Endothelial cell of umbilical vein (primary cell): Measurements from ENCODE around the gene VSIG1.

Experiments
- EZH2 ChIP-seq: IDR thresholded peaks from 2 replicates; pipeline ENCODE4 v1.6.1; 2012; ENCODE audit warnings: borderline replicate concordance, low read depth, mild to moderate bottlenecking, moderate library complexity, low read length, inconsistent platforms; ENCODE audit not compliant: severe bottlenecking
- FOS ChIP-seq: IDR thresholded peaks from 2 replicates; pipeline ENCODE4 v1.6.1; 2011; ENCODE audit warnings: mild to moderate bottlenecking, low read length, moderate library complexity, borderline replicate concordance; ENCODE audit not compliant: insufficient read depth
- JUN ChIP-seq: IDR thresholded peaks from 2 replicates; pipeline ENCODE4 v1.6.1; 2011; ENCODE audit warnings: borderline replicate concordance, low read depth; ENCODE audit not compliant: insufficient read length, insufficient read depth
- MYC ChIP-seq: IDR thresholded peaks from one replicate; pipeline ENCODE4 v1.6.1; 2011; ENCODE audit warnings: mild to moderate bottlenecking, low read depth, low read length
- POLR2A ChIP-seq: IDR thresholded peaks from 2 replicates; pipeline ENCODE4 v1.6.1; 2012; ENCODE audit warnings: low read depth, mild to moderate bottlenecking, control low read depth, low read length
- POLR2AphosphoS5 ChIP-seq: IDR thresholded peaks from 2 replicates; pipeline ENCODE4 v1.6.1; 2012; ENCODE audit warnings: low read depth, mild to moderate bottlenecking, control low read depth, low read length, moderate library complexity; ENCODE audit not compliant: insufficient read depth
- TF ChIP-seq, protein P1 (sequence below): IDR thresholded peaks from 2 replicates; pipeline ENCODE4 v1.6.1; 2011; ENCODE audit not compliant: insufficient read depth, insufficient read length
- TF ChIP-seq, protein P2 (sequence below), 2 donors: IDR thresholded peaks; 1 replicate in 1 of 2; 2 replicates in 1 of 2; pipeline ENCODE4 v1.5.1; 2011; ENCODE audit warnings: low read length in 2 of 2, mild to moderate bottlenecking in 2 of 2, moderate library complexity in 2 of 2, control low read depth in 1 of 2, inconsistent platforms in 1 of 2, low read depth in 1 of 2; ENCODE audit not compliant: insufficient read depth in 1 of 2; ENCODE audit errors: extremely low read depth in 1 of 2

DNA sequence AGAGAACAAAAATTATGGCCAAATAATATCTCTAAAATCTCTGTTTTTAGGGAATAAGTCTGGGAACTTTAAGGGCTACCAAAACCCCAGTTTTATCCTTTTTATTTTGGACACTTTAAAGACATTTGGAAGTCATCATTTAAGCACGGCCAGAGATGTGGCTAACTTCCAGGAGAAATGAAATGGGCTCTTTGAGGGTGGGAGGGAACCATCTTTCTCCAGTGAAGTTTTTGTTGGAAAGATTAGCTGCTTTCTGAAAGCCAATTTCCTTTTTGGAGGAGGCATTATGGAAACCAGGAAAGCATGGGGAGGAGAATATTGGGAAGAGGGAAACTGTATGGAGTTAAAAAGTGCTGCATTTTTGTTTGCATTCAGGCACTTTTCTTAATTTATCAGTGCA is 4.8 kb downstream of the VSIG1 start:
- TF ChIP-seq POLR2A: no peak
- TF ChIP-seq, protein P1, sequence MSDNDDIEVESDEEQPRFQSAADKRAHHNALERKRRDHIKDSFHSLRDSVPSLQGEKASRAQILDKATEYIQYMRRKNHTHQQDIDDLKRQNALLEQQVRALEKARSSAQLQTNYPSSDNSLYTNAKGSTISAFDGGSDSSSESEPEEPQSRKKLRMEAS: no peak
- TF ChIP-seq, protein P2, sequence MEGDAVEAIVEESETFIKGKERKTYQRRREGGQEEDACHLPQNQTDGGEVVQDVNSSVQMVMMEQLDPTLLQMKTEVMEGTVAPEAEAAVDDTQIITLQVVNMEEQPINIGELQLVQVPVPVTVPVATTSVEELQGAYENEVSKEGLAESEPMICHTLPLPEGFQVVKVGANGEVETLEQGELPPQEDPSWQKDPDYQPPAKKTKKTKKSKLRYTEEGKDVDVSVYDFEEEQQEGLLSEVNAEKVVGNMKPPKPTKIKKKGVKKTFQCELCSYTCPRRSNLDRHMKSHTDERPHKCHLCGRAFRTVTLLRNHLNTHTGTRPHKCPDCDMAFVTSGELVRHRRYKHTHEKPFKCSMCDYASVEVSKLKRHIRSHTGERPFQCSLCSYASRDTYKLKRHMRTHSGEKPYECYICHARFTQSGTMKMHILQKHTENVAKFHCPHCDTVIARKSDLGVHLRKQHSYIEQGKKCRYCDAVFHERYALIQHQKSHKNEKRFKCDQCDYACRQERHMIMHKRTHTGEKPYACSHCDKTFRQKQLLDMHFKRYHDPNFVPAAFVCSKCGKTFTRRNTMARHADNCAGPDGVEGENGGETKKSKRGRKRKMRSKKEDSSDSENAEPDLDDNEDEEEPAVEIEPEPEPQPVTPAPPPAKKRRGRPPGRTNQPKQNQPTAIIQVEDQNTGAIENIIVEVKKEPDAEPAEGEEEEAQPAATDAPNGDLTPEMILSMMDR (IDR thresholded peaks at IDR 0.05; ENCODE audit: extremely low read depth in 1 of 2, insufficient read depth in 1 of 2, low read depth in 1 of 2, low read length in 2 of 2): no peak
- TF ChIP-seq EZH2: no peak
- no peak for TF ChIP-seq MYC
- no peak for TF ChIP-seq POLR2AphosphoS5
- TF ChIP-seq JUN: no peak
- TF ChIP-seq FOS: no peak
